IMR-90 (cell line): ENCODE results near the gene GRIN2A.

Source experiments
- CTCF ChIP-seq: conservative IDR thresholded peaks from 2 replicates; pipeline ENCODE4 v1.5.1; 2012; ENCODE audit warnings: mild to moderate bottlenecking, low read depth, low read length, improper control_type of control experiment
- MAFK ChIP-seq: IDR thresholded peaks from 2 replicates; pipeline ENCODE4 v1.6.1; 2012; ENCODE audit warnings: low read depth, low read length, improper control_type of control experiment
- MXI1 ChIP-seq: IDR thresholded peaks from 2 replicates; pipeline ENCODE4 v1.6.1; 2012; ENCODE audit warnings: low read depth, mild to moderate bottlenecking, low read length, moderate library complexity, borderline replicate concordance
- POLR2A ChIP-seq: IDR thresholded peaks from 2 replicates; pipeline ENCODE4 v1.6.1; 2012; ENCODE audit warnings: mild to moderate bottlenecking, low read depth, low read length
- RAD21 ChIP-seq: IDR thresholded peaks from 2 replicates; pipeline ENCODE4 v1.6.1; 2012; ENCODE audit warnings: low read length, improper control_type of control experiment
- RFX5 ChIP-seq: IDR thresholded peaks from 2 replicates; pipeline ENCODE4 v1.8.0; 2012; ENCODE audit warnings: low read depth, mild to moderate bottlenecking, low read length, moderate library complexity
- SMC3 ChIP-seq: fragments of 150-350 bp; IDR thresholded peaks from 2 replicates; pipeline ENCODE4 v1.6.1; 2016; ENCODE audit warnings: low read depth, mild to moderate bottlenecking, antibody characterized with exemption, low read length, moderate library complexity
- USF2 ChIP-seq: fragments of 150-350 bp; IDR thresholded peaks from 2 replicates; pipeline ENCODE4 v1.6.1; 2017; ENCODE audit warnings: mild to moderate bottlenecking, antibody characterized with exemption, low read length, low read depth

GRCh38 chr16:10110552-10110951 is 71.7 kb downstream of the GRIN2A start:
- TF ChIP-seq USF2 (no peak), CTCF (no peak), SMC3 (no peak), POLR2A (no peak), MAFK (no peak), MXI1 (no peak), RAD21 (no peak), RFX5 (no peak)
